HG02610 (cell line): Measurements from ENCODE around the gene RAB19.
A peak's percentile ranks its signal among the peaks of the same experiment; 100 is the strongest.

ENCODE experiments used
- ATAC-seq: cut with Tn5 transposase; IDR thresholded peaks from one replicate; pipeline ENCODE4 v1.9.1; 2021; ENCODE audit warnings: mild to moderate bottlenecking, moderate library complexity; ENCODE audit not compliant: unreplicated experiment

Gene RAB19, protein sequence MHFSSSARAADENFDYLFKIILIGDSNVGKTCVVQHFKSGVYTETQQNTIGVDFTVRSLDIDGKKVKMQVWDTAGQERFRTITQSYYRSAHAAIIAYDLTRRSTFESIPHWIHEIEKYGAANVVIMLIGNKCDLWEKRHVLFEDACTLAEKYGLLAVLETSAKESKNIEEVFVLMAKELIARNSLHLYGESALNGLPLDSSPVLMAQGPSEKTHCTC

GRCh38 chr7:140403878-140404564 is at the start of gene RAB19:
RAB19 (plus strand) TSS chr7:140404058; CDS start chr7:140407647, 3,589 bp downstream.
- ATAC-seq, result no peak

GRCh38 chr7:140358024-140358411 is 45.8 kb upstream of the RAB19 start:
- no peak for ATAC-seq

DNA sequence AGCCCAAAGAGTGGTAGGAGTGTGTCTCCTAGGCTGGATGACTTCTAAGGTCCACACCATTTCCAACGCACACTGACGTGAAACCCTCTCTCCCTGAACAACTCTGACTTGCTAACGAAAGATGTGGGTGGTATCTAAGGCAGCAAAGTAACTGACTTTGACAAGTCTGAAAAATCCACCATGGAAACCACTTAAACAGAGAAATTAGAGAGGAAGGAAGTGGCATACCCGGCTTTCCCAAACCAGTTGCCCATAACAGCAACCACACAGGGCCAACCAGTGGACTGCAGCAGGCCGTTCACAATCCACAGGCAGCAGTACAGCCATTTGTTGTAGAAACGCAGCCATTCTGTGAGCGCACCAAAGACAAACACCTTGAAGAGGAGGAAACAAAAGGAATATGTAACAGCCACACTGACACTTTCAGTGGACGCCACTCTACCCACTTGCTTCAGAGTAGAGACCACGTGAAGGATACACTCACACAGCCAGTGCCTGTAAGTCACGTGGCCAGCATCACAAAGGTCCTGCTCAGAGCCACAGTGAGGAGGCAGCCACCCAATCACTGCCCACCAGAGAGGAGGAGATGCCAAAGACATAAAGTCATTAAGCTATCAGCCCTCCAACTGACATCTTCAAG is 45.3 kb upstream of the RAB19 start:
- no peak for ATAC-seq

GRCh38 chr7:140360697-140361229 is 43.1 kb upstream of the RAB19 start:
- ATAC-seq, result no peak

DNA sequence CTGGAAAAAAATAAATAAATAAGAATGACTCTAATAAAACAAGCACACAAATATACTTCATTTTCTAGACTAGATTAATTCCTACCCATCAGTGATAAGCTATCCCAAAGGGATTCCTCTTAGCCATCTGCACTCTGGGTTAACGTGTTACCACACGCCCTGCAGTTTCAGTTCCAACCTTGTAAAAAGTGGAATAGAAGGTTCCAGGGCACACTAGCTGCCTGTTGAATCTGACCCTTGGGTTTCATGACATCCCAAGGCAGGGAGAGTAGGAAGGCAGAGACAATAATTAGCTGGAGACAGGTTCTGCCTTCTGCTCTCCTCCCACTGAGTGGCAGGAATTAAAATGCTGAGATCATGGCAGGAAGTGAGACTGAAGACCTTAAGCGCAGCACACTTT is 39.0 kb upstream of the RAB19 start:
- no peak for ATAC-seq

DNA sequence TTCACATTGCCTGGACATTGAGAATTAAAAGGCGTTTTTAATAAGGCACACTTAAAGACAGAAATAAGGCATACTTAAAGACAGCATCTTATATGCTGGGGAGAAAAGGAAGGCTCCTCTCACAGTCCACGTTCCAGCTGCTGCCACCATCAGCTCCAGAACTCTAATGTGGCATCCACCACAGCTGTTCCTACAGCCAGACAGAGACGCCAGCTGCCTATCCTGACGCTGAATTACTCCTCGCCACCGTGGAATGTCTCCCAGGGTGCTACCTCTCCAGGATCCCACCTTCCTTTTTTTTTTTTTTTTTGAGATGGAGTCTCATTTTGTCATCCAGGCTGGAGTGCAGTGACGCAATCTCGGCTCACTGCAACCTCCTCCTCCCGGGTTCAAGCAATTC is 36.3 kb upstream of the RAB19 start:
- no peak for ATAC-seq

GRCh38 chr7:140369294-140369693 is 34.6 kb upstream of the RAB19 start:
- no peak for ATAC-seq

GRCh38 chr7:140375323-140375722 is 28.5 kb upstream of the RAB19 start:
- no peak for ATAC-seq

- peak; percentile 59 for ATAC-seq
Observed at GRCh38 chr7:140375892-140376730, 27.7 kb upstream of the RAB19 start.

DNA sequence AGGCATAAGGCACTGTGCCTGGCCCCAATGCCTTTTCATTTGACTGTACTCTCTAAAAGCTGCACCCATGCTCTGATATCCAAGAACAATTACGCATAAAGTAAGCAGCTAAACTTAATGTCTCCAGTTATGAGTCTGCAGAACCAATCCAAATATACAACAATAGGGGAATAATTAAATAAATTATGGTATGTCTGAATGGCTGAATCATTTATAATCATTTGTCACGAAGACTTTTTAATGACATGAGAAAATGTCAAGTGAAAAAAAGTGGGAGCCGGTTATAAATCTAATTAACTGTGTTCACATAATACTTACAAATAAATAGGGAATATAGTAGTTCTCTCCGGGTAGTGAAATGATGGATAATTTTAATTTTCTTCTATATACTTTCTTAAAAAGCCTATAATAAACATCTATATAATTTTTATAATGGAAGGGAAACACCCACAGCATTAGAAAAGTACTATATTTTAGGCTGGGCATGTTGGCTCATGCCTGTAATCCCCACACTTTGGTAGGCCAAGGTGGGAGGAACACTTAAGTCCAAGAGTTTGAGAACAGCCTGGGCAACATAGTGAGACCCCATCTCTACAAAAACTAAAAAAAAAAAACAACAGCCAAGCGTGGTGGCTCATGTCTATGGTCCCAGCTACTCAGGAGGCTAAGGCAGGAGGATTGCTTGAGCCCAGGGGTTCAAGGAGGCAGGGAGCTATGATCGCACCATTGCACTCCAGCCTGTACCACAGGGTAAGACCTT is 19.7 kb upstream of the RAB19 start:
- ATAC-seq, result no peak

DNA sequence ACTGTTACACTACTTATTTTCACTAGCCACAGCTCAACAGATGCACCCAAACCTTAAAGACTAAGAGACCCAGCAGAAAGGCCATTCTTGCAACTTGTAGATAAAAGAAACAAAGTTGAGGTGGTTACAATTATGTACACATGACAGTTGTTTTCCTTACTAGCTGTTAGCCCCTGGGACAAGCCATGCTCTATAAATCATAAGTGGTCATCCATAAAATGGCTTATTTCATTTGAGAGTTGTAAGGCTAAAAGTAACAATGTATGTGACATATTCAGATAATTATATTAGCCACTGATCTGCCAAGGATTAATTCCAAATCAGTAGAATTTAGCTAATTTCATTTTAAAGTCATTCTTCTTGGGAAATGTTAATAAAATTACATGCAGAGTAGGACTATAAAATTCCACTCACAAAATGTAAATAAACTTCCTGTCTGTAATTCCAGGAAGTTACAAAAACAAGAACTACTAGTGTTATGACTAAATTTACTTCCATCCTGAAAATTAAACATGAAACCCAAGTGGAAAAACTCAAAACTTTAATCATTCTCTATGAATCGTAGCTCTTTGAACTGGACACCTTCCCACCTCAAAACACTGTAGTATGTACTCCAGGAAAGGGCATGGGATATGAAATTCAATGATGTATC is 18.8 kb upstream of the RAB19 start:
- no peak for ATAC-seq

- ATAC-seq, result no peak
Observed at GRCh38 chr7:140389445-140389844, 14.4 kb upstream of the RAB19 start.

DNA sequence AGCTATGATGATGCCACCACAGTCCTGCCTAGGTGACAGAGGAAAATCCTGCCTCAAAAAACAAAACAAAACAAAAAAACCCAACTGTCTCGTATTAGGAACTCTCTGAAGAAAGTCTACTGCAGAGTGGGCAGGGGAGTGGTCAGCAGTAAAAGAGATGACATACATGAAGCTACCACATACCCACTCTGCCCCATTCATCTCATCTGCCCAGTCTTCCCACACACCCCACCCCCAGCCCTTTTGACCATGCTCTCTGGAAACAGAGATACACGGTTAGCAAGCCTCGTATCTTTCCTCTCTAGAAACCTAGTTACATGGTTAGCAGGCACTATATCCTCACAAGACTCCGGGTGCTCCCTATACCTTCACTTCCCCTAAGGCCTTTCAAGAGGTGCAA is 13.8 kb upstream of the RAB19 start:
- no peak for ATAC-seq

DNA sequence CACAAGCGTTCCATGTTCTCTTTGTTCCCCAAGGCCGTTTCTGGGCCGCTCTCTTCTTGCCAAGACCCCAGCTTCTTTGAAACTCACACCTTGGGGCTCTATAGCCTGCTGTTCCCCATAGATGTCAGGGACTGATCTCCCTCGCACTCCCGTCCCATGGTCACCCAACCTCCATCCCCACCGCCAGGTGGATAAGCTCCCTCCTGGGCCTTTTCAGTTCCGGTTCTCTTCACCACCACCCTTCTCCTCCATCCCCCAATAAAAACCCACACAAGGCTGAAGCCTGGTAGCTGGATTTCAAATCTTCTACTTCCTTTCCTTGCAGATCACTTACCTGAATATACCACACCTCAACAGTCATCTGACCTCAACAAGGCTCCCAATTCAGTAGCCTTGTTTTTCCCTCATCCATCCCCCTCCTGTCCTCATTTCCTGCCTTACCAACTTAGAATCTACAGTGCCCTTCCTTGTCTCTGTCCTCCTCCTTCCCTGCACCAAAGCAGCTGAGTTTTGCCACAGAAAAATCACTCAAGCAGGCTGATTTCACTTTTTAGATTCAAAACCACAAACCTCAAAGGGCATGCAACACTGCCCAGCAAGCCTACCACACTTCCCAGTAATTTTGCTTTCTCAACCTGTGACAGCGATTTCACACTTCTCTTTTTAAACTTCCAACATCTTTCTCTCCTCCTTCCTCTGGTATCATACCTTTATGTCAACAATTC is 13.2 kb upstream of the RAB19 start:
- ATAC-seq, result peak; percentile 61

- ATAC-seq, result no peak
Observed at GRCh38 chr7:140391634-140392033, 12.2 kb upstream of the RAB19 start.

DNA sequence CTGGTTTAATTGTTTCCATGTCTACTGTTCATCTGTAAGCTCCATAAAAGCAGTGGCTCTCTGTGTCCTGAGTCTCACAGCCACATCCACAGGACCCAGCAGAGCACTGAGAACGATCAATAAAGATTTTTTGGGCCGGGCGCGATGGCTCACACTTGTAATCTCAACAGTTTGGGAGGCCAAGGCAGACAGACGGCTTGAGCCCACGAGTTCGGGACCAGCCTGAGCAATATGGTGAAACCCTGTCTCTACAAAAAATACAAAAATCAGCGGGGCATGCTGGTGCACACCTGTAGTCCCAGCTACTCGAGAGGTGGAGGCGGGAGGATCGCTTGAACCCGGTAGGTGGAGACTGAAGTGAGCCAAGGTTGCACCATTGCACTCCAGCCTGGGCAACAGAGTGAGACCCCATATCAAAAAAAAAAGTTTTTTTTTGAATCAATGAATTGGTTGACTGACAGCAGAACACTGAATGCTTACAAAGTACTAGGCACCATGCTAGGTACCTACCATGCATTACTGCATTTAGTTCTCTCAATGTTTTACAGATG is 10.0 kb upstream of the RAB19 start:
- no peak for ATAC-seq

GRCh38 chr7:140397784-140398750 is 5.8 kb upstream of the RAB19 start, which contains the start of gene SLC37A3:
SLC37A3 (minus strand) TSS chr7:140398530; CDS start chr7:140382526, 16,004 bp downstream.
- ATAC-seq, result peak; percentile 96

DNA sequence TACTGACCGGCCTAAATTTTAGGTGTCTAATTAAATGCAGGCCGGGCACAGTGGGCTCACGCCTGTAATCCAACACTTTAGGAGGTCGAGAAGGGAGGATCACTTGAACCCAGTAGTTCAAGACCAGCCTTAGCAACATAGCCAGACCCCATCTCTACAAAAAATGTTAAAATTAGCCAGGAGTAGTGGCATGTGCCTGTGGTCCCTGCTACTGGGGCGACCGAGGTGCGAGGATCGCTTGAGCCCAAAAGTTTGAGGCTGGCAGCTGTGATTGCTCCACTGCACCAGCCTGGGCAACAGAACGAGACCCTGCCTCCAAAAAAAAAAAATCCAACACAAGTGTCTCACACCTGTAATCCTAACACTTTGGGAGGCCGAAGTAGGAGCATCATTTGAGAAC is 5.0 kb upstream of the RAB19 start:
- no peak for ATAC-seq
